ENCODE results near the gene CHN1. TPM values are rescaled to one million over a fixed set of nuclear protein-coding genes. Genes with fewer than 3 reads are reported as not detected.

Gene CHN1
- total and polyA plus RNA-seq, 2 donors = 13.2 to 31.1 TPM

DNA sequence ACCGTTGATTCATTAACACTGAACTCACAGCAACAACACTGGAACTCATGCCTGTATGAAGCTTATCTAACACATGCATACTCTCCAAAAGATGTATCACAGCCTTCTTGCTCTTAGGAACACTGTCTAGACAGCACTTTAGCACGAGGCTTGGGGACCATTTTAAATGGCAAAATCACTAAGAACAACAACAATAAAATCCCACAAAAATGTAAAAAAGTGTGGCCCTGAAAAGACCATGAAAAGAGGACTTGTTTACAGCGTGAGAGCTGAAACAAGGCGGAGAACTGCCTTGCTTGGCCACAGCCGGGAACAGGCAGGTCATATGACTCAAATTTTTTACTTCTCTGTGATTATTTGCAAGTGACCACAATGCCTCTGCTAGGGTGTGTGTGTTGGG, 48.1 kb downstream of the CHN1 start:
- H3K4me1 ChIP-seq (ENCODE audit: insufficient read depth) = no peaks in the 10 kb centered on the region
- 83% methylated on average over 5 of the region's 5 CpGs for WGBS
- H3K27ac ChIP-seq (ENCODE audit: low read depth) = no peak overlapping the region

DNA sequence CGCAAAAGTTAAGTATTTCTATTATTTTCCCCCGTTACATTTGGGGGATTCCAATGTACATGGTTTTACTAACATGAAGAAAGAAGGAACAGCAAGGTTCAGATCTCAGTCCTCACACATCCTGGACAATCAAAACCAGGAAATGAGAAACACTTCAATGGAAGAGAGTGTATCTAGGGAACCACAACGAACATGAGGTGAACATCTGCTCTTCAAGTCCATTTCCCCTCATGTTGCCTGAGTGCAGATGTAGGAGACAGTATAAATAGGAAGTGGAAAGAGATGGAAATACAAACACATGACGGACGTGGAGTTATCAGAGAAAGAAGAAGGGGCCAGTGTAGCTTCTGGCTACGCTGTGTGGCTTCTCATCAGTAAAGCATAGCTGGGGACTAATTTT, 52.6 kb downstream of the CHN1 start:
- Histone ChIP-seq H3K4me3 (ENCODE audit: low read depth, low read length) (no peak overlapping the region), H3K36me3 (ENCODE audit: insufficient read depth) (no peaks in the 10 kb centered on the region), H3K27ac (ENCODE audit: low read depth) (no peak overlapping the region), H3K4me1 (ENCODE audit: insufficient read depth) (no peaks in the 10 kb centered on the region)
- 77% methylated on average over 6 of the region's 6 CpGs for WGBS
- DNase-seq (ENCODE audit: extremely low spot score) = no peak

More for the DNA sequence above, 48.1 kb downstream of the CHN1 start:
- H3K4me3 ChIP-seq (ENCODE audit: low read depth, low read length) = no peak overlapping the region
- H3K36me3 ChIP-seq (ENCODE audit: insufficient read depth) = no peaks in the 10 kb centered on the region
- DNase-seq (ENCODE audit: extremely low spot score) = no peak

DNA sequence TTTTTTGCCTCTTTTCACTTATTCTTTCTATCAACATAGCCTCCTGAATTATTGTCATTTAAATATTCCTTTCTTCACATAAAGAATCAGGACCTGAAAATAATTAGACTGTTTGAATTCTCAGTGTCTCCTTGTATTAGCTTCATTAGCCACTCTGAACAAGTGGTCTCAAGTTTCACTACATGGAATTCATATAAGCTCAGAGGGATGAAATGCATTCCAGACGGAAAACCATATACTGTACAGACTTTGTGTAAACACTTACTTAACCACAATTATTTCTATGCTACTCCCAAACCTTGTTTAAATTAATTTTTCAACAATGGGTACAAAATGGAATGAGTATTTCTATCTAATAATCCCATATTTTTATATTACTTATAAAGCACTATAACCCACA, 53.4 kb downstream of the CHN1 start:
- Histone ChIP-seq H3K27ac (ENCODE audit: low read depth) (no peak overlapping the region), H3K4me3 (ENCODE audit: low read depth, low read length) (no peak overlapping the region), H3K36me3 (ENCODE audit: insufficient read depth) (no peaks in the 10 kb centered on the region), H3K4me1 (ENCODE audit: insufficient read depth) (no peaks in the 10 kb centered on the region)
- WGBS = 82% methylated on average over 1 of the region's 1 CpG
- no peak for DNase-seq (ENCODE audit: extremely low spot score)

DNA sequence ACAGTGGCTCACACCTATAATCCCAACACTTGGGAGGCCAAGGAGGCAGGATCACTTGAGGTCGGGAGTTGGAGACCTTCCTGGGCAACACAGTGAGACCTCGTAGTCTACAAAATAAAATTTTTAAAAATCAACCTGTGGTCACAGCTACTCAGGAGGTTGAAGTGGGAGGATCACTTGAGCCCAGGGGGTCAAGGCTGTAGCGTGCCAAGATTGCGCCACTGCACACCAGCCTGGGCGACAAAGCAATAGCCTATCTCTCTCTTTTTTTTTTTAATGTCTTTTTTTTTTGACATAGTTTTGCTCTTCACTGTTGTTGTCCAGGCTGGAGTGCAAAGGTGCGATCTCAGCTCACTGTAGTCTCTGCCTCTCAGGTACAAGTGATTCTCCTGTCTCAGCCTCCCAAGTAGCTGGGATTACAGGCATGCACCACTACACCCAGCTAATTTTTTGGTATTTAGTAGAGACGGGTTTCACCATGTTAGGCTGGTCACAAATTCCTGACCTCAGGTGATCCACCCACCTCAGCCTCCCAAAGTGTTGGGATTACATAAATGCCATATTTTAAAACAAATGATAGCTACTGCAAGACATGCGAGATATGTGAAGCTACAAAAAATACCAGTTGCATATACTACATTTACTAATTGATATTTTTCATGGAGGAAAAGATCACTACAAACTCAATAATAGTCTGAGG, 55.0 kb downstream of the CHN1 start:
- H3K4me1 ChIP-seq (ENCODE audit: insufficient read depth) = no peaks in the 10 kb centered on the region
- WGBS = 98% methylated on average over 8 of the region's 8 CpGs
- H3K36me3 ChIP-seq (ENCODE audit: insufficient read depth) = no peaks in the 10 kb centered on the region
- no peak overlapping the region for H3K27ac ChIP-seq (ENCODE audit: low read depth)
- H3K4me3 ChIP-seq (ENCODE audit: low read depth, low read length) = no peak overlapping the region
- no peak for DNase-seq (ENCODE audit: extremely low spot score)

DNA sequence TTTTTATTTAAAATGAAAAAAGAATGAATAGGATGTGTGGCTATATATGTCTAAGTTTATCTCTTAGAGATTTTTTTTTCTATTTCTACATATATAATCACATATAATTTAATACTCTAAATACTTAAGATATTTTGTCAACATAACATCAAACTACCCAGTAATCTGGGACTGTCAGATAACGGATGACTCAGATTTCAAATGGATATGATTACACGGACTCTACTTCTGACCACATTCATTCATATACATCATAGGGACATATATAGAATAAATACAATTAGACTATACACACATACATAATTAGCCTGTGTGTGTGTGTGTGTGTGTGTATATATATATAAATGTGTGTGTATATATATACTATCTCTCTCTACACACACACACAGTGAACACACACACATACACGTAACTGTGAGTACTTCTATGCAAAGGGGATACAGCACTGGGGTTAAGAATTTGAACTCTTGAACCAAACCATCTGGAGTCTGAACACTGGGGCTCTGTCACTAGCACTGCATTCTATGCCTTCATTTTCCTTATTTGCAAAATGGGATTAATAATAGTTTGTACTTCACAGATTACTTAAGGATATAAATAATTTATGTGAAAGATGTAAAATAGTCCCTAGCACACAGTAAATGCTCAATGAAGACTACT, 59.5 kb downstream of the CHN1 start:
- no peaks in the 10 kb centered on the region for H3K36me3 ChIP-seq (ENCODE audit: insufficient read depth)
- WGBS = 87% methylated on average over 3 of the region's 3 CpGs
- H3K27ac ChIP-seq (ENCODE audit: low read depth) = no peak overlapping the region
- no peak overlapping the region for H3K4me3 ChIP-seq (ENCODE audit: low read depth, low read length)
- H3K4me1 ChIP-seq (ENCODE audit: insufficient read depth) = no peaks in the 10 kb centered on the region
- DNase-seq (ENCODE audit: extremely low spot score) = no peak

DNA sequence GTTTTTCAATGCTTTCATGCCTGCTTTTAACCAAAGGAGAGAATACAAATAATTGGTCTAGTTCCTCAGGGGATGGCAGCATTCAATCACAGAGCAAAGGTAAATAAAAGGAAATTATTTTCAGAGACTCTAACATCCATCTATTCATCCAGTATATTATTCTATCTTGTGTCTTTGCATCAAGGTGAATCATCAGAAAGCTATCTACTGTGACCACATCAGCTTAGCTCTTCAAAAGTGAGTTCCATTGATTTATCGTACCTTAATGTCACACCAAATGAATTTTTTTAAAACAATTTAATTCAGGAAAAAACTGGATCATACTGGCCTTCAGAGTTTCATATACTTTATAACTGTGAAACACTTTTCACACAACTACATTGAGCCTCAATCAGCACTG, 66.1 kb downstream of the CHN1 start:
- H3K4me3 ChIP-seq (ENCODE audit: low read depth, low read length) = no peak overlapping the region
- H3K4me1 ChIP-seq (ENCODE audit: insufficient read depth) = no peaks in the 10 kb centered on the region
- WGBS = 92% methylated on average over 1 of the region's 1 CpG
- H3K27ac ChIP-seq (ENCODE audit: low read depth) = no peak overlapping the region
- no peaks in the 10 kb centered on the region for H3K36me3 ChIP-seq (ENCODE audit: insufficient read depth)
- no peak for DNase-seq (ENCODE audit: extremely low spot score)

DNA sequence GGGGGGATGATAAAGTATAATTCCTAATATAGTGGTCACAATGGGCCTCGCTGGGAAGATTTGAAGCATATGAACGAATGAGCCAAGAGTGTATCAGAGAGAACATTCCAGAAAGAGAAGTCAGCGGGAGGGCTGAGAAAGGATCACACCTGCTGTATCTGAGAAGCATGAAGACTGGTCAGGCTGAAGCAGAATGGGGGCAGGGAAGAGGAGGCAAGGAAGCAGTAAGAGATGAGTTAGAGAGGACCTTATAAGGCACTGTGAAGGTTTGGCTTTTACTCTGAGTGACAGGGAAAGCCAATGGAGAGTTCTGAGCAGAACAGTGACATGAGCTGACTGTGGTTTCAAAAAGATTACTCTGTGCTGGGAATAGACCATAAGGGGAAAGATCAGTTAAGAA, 73.5 kb downstream of the CHN1 start:
- no peaks in the 10 kb centered on the region for H3K36me3 ChIP-seq (ENCODE audit: insufficient read depth)
- 88% methylated on average over 3 of the region's 3 CpGs for WGBS
- no peak overlapping the region for H3K27ac ChIP-seq (ENCODE audit: low read depth)
- no peak for DNase-seq (ENCODE audit: extremely low spot score)
- no peak overlapping the region for H3K4me3 ChIP-seq (ENCODE audit: low read depth, low read length)
- H3K4me1 ChIP-seq (ENCODE audit: insufficient read depth) = no peaks in the 10 kb centered on the region

DNA sequence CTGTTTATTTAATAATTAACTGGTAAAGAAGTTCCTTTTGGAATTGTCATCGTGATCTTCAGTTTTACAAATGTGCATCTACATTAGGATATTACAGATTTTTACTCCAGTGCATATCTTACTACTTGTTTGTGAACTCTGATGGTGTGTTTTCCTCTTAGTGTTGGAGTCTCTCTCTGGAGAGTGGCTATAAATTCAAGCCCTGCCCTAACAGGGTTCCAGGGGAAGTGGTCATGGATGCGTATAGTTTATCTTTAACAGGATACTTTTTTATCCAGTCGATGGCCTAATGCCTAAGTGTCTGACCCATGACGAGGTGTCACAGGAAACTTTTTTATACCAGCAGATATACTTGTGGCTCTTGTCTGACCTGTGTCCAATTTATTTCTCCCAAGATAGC, 75.4 kb downstream of the CHN1 start:
- no peak overlapping the region for H3K4me3 ChIP-seq (ENCODE audit: low read depth, low read length)
- no peaks in the 10 kb centered on the region for H3K4me1 ChIP-seq (ENCODE audit: insufficient read depth)
- WGBS = 67% methylated on average over 4 of the region's 4 CpGs
- no peaks in the 10 kb centered on the region for H3K36me3 ChIP-seq (ENCODE audit: insufficient read depth)
- H3K27ac ChIP-seq (ENCODE audit: low read depth) = no peak overlapping the region
- no peak for DNase-seq (ENCODE audit: extremely low spot score)

DNA sequence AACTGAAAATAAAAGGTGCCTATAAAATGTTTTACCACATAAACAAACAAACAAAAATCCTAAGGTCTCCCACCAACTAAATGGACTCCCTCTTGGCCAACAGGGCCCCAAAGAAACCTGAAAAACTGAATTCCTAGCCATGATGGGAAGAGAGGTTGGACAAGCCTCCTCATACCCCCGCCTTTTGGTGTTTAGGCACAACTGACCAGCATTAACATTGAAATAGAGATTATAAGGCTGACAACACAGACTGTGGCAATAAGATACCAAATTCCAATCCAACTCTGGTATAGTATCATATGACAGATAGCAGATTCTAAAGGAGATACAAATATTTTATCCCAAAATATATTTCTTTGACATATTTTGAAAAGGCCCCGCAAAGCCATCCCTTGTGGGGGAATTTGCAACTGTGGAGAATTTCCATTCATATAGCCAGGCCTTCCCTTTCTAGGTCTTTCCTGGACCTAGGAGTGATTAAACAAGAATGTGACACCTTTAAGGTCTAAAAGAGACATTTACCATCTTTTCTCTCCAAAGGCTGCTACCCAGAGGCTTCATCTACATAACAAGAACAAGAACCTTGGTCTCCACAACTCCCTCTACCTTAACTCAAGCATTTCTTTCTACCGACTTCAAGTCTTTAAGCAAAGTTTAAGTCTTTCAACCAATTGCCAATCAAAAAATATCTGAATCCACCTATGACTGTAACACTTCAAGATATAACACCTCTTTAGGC, 80.0 kb downstream of the CHN1 start:
- no peak for DNase-seq (ENCODE audit: extremely low spot score)
- H3K36me3 ChIP-seq (ENCODE audit: insufficient read depth) = no peaks in the 10 kb centered on the region
- 83% methylated on average over 3 of the region's 3 CpGs for WGBS

DNA sequence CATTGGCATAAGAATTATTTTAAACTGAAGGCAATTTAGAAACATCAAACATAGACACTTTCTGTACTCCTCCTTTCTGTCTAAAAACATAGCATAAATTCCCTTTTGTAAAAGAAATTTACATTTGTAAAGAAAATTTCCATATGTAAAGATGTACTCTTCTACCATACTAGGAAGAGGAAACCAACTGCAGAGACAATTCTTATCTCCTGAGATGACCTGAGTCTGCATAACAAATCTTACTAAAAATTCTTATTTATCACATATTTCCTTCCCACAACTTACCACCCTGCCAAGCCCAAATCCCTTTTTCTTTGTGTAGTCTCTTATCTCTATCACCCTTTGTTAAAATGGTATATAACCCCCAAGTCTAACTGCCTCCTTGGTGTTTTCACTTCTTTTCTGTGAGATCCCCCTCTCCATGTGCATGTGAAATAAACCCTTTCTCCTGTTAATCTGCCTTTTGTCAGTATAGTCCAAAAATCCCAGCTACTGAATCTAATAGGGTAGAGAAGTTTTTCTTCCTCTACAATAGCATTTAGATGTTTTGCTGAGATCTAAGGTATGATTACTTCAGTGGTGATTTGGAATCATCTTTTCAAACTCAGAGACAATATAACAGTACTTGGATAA, 81.0 kb downstream of the CHN1 start:
- no peaks in the 10 kb centered on the region for H3K36me3 ChIP-seq (ENCODE audit: insufficient read depth)
- no peaks in the 10 kb centered on the region for H3K4me1 ChIP-seq (ENCODE audit: insufficient read depth)
- DNase-seq (ENCODE audit: extremely low spot score) = no peak

More for the DNA sequence above, 80.0 kb downstream of the CHN1 start:
- Histone ChIP-seq H3K27ac (ENCODE audit: low read depth) (no peak overlapping the region), H3K4me3 (ENCODE audit: low read depth, low read length) (no peak overlapping the region), H3K4me1 (ENCODE audit: insufficient read depth) (no peaks in the 10 kb centered on the region)

DNA sequence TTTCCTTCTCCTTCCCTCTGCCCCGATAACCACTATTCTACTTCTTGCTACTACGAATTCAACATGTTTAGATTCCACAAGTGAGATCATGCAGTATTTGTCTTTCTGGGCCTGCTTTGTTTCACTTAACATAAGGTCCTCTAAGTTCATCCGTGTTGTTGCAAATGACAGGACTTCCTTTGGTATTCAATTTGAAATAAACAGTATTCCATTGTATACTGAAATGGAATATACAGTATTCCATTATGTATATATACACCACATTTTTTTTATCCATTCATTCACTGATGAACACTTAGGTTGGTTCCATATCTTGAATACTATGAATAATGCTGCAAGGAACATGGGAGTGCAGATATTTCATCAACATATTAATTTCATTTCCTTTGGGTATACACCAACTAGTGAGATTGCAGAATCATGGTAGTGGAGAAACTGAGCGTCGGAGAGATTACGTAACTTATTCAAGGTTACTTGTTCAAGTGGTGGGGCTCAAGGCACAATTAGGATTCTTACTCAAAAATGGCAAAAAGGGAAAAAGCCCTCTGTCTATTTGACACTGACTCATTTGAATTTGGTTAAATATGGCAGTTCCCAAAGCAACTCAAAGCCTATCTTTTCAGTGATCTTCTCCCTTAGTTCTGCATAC, 85.1 kb downstream of the CHN1 start:
- H3K27ac ChIP-seq (ENCODE audit: low read depth) = no peak overlapping the region
- H3K36me3 ChIP-seq (ENCODE audit: insufficient read depth) = no peaks in the 10 kb centered on the region
- DNase-seq (ENCODE audit: extremely low spot score) = no peak
- WGBS = 67% methylated on average over 6 of the region's 6 CpGs
- H3K4me1 ChIP-seq (ENCODE audit: insufficient read depth) = no peaks in the 10 kb centered on the region
- H3K4me3 ChIP-seq (ENCODE audit: low read depth, low read length) = no peak overlapping the region

More for the DNA sequence above, 81.0 kb downstream of the CHN1 start:
- no peak overlapping the region for H3K4me3 ChIP-seq (ENCODE audit: low read depth, low read length)
- H3K27ac ChIP-seq (ENCODE audit: low read depth) = no peak overlapping the region

DNA sequence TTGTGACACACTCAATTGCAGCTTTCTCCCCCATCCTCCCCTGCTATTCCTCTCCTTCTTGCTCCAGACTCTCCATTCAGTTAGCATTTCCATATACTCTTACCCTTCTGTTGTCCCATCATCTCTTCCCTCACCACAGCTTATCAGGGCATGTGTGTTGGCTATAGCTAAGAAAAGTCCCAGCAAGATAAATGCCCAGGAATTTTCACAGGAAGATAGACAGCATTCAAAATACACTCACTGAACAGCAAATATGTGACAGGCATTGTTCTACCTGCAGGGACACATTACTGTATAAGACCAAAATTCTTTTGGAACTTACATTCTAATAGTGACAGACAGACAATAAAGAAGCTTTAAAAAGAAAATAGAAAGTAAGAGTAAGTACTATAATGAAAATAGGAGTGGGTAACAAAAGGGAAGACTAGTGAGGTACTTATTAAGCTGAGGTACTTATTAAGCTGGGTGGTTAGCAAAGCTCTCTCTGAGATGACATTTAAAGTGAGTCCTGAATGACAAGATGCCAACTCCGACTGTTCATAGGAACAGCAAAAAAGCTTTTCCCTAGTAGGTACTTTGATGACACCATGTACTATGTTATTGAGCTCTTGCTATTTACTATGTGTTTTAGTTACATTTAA, 86.2 kb downstream of the CHN1 start:
- no peak for DNase-seq (ENCODE audit: extremely low spot score)
- no peak overlapping the region for H3K4me3 ChIP-seq (ENCODE audit: low read depth, low read length)
- no peak overlapping the region for H3K27ac ChIP-seq (ENCODE audit: low read depth)
- WGBS = 90% methylated on average over 1 of the region's 1 CpG
- peaks cover 2% of the 10 kb centered on the region for H3K36me3 ChIP-seq (ENCODE audit: insufficient read depth)
- no peaks in the 10 kb centered on the region for H3K4me1 ChIP-seq (ENCODE audit: insufficient read depth)

All from urinary bladder (tissue), 4 donors.